Cardiac muscle cell (in vitro differentiated cells and primary cell): ENCODE measurements around the gene VASH2. TPM values are rescaled to one million over a fixed set of nuclear protein-coding genes. Genes with fewer than 3 reads are reported as not detected.
"Not testable (repeated sequence)": the region's sequence is repeated elsewhere in the genome, so short reads cannot be mapped to it uniquely, and the experiment has no call there.

Experiments
- DNase-seq, 2 donors: peaks; one replicate each; pipeline versions ENCODE4 v3.0.0 to v3.0.0-alpha.2; 2010 to 2017; ENCODE audit warnings: low read depth in 1 of 2, low spot score in 1 of 2
- H3K27ac ChIP-seq: fragments of 200-600 bp; sonication (generic); 2 replicates; pipeline ENCODE4 v1.5.1; 2016
- H3K27me3 ChIP-seq: fragments of 200-600 bp; sonication (generic); 2 replicates; pipeline ENCODE4 v1.6.0; 2016; ENCODE audit warnings: control low read depth
- H3K36me3 ChIP-seq: fragments of 200-600 bp; sonication (generic); 2 replicates; pipeline ENCODE4 v1.5.1; 2016; ENCODE audit warnings: control low read depth
- H3K4me1 ChIP-seq: fragments of 200-600 bp; sonication (generic); 2 replicates; pipeline ENCODE4 v1.8.1; 2017; ENCODE audit warnings: low read depth, mild to moderate bottlenecking, mixed run types
- H3K4me3 ChIP-seq: fragments of 200-600 bp; sonication (generic); 2 replicates; pipeline ENCODE4 v1.5.1; 2016; ENCODE audit warnings: mild to moderate bottlenecking
- H3K9me3 ChIP-seq: fragments of 200-600 bp; sonication (generic); 2 replicates; pipeline ENCODE4 v1.5.1; 2017; ENCODE audit warnings: low read depth, mild to moderate bottlenecking, control low read depth
- polyA plus RNA-seq: library from polyadenylated mRNA; unstranded; fragments of >200 nt; fragmentation: Nextera tagmentation; extraction: Ambion mirVana; gene quantifications from 2 replicates; pipeline ENCODE4 v1.2.1, GENCODE V29; 2016
- total RNA-seq: library from RNA; depleted of rRNA; stranded (reverse); fragments of >200 nt; gene quantifications from 2 replicates; pipeline ENCODE4 v1.2.3, GENCODE V29; 2016
- TF ChIP-seq, protein P1 (sequence below): IDR thresholded peaks from 2 replicates; pipeline ENCODE4 v1.5.1; 2012; ENCODE audit warnings: low read depth, mild to moderate bottlenecking, low read length

The VASH2 gene
- total and polyA plus RNA-seq, 2 experiments from 2014 or later = 3.4 to 5.8 TPM

DNA sequence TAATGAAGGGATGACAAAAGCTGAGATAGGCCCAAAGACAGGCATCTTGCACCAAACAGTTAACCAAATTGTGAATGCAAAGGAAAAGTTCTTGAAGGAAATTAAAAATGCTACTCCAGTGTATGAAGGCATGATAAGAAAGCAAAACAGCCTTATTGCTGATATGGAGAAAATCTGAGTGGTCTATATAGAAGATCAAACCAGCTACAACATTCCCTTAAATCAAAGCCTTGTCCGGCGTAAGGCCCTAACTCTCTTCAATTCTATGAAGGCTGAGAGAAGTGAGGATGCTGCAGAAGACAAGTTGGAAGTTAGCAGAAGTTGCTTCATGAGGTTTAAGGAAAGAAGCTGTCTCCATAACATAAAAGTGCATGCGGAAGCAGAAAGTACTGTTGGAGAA lies 69.7 kb downstream of the VASH2 start:
- H3K4me3 ChIP-seq = no peak overlapping the region
- no peaks in the 10 kb centered on the region for H3K4me1 ChIP-seq
- no peaks in the 10 kb centered on the region for H3K9me3 ChIP-seq
- DNase-seq = no peak
- H3K36me3 ChIP-seq = no peaks in the 10 kb centered on the region
- TF ChIP-seq, protein P1, sequence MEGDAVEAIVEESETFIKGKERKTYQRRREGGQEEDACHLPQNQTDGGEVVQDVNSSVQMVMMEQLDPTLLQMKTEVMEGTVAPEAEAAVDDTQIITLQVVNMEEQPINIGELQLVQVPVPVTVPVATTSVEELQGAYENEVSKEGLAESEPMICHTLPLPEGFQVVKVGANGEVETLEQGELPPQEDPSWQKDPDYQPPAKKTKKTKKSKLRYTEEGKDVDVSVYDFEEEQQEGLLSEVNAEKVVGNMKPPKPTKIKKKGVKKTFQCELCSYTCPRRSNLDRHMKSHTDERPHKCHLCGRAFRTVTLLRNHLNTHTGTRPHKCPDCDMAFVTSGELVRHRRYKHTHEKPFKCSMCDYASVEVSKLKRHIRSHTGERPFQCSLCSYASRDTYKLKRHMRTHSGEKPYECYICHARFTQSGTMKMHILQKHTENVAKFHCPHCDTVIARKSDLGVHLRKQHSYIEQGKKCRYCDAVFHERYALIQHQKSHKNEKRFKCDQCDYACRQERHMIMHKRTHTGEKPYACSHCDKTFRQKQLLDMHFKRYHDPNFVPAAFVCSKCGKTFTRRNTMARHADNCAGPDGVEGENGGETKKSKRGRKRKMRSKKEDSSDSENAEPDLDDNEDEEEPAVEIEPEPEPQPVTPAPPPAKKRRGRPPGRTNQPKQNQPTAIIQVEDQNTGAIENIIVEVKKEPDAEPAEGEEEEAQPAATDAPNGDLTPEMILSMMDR = no peak
- no peak overlapping the region for H3K27ac ChIP-seq
- H3K27me3 ChIP-seq = no peaks in the 10 kb centered on the region

DNA sequence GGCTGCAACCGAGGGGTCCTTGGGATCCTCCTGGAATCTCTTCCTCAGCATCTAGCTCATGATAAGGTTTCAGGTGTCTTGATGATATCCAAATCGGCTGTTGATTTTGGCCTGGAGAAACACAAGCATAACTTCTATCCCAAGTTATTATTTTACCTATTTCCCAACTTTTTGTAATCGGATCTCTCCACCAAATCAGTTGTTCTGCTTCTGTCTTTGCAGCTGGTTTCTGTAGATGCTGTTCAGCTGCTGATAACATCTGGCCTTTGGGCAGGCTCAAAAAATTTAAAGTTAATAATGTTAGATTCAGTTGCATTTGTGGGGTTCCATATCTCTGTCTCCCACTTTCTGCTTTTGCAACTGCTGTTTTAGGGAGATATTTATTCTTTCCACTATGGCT lies 76.7 kb downstream of the VASH2 start:
- not testable (repeated sequence) for H3K9me3 ChIP-seq, H3K36me3 ChIP-seq, H3K4me1 ChIP-seq, H3K27ac ChIP-seq, DNase-seq, H3K27me3 ChIP-seq, H3K4me3 ChIP-seq

DNA sequence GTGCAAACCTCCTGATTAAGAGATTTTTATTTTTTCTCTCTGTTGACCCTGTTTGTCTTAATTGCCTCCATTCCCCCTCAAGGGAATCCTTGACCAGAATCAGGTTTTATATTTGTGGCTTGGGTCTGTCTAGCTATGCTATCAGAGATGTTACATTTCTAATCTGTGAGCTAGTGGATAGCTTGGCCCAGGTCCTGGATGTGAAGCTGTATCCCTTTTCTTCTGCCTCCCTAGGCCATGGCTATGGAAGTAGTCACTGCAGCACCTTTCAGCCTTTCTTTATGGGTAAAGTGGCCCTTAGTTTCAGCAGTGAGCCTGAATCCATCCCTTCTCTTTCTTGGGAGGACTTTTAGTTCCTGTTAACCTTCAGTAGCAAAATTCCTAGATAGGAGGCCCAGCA lies 82.3 kb downstream of the VASH2 start:
- no peaks in the 10 kb centered on the region for H3K9me3 ChIP-seq
- H3K27ac ChIP-seq = no peak overlapping the region
- TF ChIP-seq, protein P1 = no peak
- DNase-seq = no peak
- no peak overlapping the region for H3K4me3 ChIP-seq
- no peaks in the 10 kb centered on the region for H3K4me1 ChIP-seq
- H3K36me3 ChIP-seq = no peaks in the 10 kb centered on the region
- no peaks in the 10 kb centered on the region for H3K27me3 ChIP-seq

DNA sequence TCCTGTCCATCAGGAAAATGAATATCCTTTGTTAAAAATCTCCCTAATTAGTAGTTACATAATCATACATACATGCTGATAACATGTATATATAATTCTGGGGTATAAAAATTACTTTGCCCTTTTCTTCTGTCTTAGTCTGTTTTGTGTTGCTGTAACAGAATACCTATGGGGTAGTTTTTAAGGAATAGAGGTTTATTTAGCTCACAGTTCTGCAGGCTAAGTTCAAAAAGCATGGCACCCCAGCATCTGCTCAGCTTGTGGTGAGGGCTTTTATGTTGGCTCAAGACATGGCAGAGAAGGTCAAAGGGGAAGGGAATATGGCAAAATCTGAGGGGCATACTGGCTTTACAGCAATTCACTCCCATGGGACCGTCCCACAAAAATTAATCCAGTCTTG lies 84.4 kb downstream of the VASH2 start:
- no peak overlapping the region for H3K27ac ChIP-seq
- no peaks in the 10 kb centered on the region for H3K27me3 ChIP-seq
- no peaks in the 10 kb centered on the region for H3K9me3 ChIP-seq
- H3K4me1 ChIP-seq = no peaks in the 10 kb centered on the region
- H3K36me3 ChIP-seq = no peaks in the 10 kb centered on the region
- TF ChIP-seq, protein P1 = no peak
- no peak overlapping the region for H3K4me3 ChIP-seq
- no peak for DNase-seq

DNA sequence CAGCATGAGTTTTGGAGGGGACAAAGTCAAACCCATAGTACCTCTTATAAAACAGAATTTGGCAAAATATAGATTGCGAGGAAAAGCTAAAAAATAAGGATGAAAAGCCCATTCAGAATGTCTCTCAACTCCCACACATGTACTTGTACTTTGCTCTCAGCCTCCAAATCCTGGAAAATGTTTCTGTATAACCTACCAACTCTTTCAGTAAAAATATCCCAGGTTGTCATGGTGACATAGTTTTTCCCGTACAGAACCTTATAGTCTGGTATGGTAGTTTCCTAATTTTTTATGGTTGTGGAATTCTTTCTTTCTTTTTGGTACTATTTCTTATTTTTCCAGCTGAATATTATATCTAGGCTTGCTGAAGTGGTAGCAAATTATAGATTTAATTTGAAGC lies 85.2 kb downstream of the VASH2 start:
- H3K4me3 ChIP-seq = no peak overlapping the region
- no peaks in the 10 kb centered on the region for H3K9me3 ChIP-seq
- H3K27me3 ChIP-seq = no peaks in the 10 kb centered on the region
- no peak overlapping the region for H3K27ac ChIP-seq
- H3K36me3 ChIP-seq = no peaks in the 10 kb centered on the region
- no peaks in the 10 kb centered on the region for H3K4me1 ChIP-seq
- TF ChIP-seq, protein P1 = no peak
- DNase-seq = no peak

Other genes starting within 250 kb of the VASH2 start
- gene NSL1, start 158.8 kb upstream of the VASH2 start, total RNA-seq = 41.4 and 81.0 TPM in 2 replicates
- 34.9 and 44.8 TPM in 2 replicates for gene NSL1, start 158.8 kb upstream of the VASH2 start, polyA plus RNA-seq
- gene TATDN3, start 158.6 kb upstream of the VASH2 start, total RNA-seq = 20.8 and 26.4 TPM in 2 replicates
- gene TATDN3, start 158.6 kb upstream of the VASH2 start, polyA plus RNA-seq = 18.5 and 27.9 TPM in 2 replicates
- gene SPATA45, start 102.9 kb upstream of the VASH2 start, total RNA-seq = 2.9 TPM in 1 of 2 replicates, not detected in the other
- gene SPATA45, start 102.9 kb upstream of the VASH2 start, polyA plus RNA-seq = 0.52 TPM in 1 of 2 replicates, not detected in the other
- 9.8 and 11.7 TPM in 2 replicates for gene FLVCR1, start 92.3 kb upstream of the VASH2 start, total RNA-seq
- 7.8 and 13.6 TPM in 2 replicates for gene FLVCR1, start 92.3 kb upstream of the VASH2 start, polyA plus RNA-seq
- 36.0 and 41.2 TPM in 2 replicates for gene ANGEL2, start 65.3 kb downstream of the VASH2 start, total RNA-seq
- 25.1 and 37.5 TPM in 2 replicates for gene ANGEL2, start 65.3 kb downstream of the VASH2 start, polyA plus RNA-seq
- gene RPS6KC1, start 100.7 kb downstream of the VASH2 start, total RNA-seq = 13.2 and 17.9 TPM in 2 replicates
- 12.5 and 13.8 TPM in 2 replicates for gene RPS6KC1, start 100.7 kb downstream of the VASH2 start, polyA plus RNA-seq